Trophoblast cell (in vitro differentiated cells and primary cell): ENCODE results near the gene ORMDL1.

Experiments
- DNase-seq, 2 donors: peaks; one replicate each; pipeline ENCODE4 v3.0.0-alpha.2; 2016
- H2AFZ ChIP-seq: 2 replicates; pipeline ENCODE4 v1.6.1; 2013; ENCODE audit warnings: low read length, moderate library complexity, mild to moderate bottlenecking; ENCODE audit not compliant: insufficient read depth, poor library complexity
- H2AK5ac ChIP-seq: 2 replicates; pipeline ENCODE4 v1.6.1; 2013; ENCODE audit warnings: mild to moderate bottlenecking, low read length
- H2BK120ac ChIP-seq: 2 replicates; pipeline ENCODE4 v1.6.1; 2013; ENCODE audit warnings: low read length, mild to moderate bottlenecking, moderate library complexity; ENCODE audit not compliant: insufficient read depth, poor library complexity
- H2BK12ac ChIP-seq: 2 replicates; pipeline ENCODE4 v1.6.1; 2013; ENCODE audit warnings: mild to moderate bottlenecking, low read length, moderate library complexity
- H2BK5ac ChIP-seq: 2 replicates; pipeline ENCODE4 v1.6.1; 2013; ENCODE audit warnings: low read length, low read depth, moderate library complexity, mild to moderate bottlenecking; ENCODE audit not compliant: poor library complexity
- H3K14ac ChIP-seq: 2 replicates; pipeline ENCODE4 v1.6.1; 2013; ENCODE audit warnings: mild to moderate bottlenecking, low read length
- H3K18ac ChIP-seq: 2 replicates; pipeline ENCODE4 v1.6.1; 2013; ENCODE audit warnings: mild to moderate bottlenecking, low read length
- H3K23ac ChIP-seq: 2 replicates; pipeline ENCODE4 v1.6.1; 2013; ENCODE audit warnings: low read length
- H3K27ac ChIP-seq: 2 replicates; pipeline ENCODE4 v1.5.1; 2013; ENCODE audit warnings: low read depth, mild to moderate bottlenecking, inconsistent platforms, low read length, moderate library complexity
- H3K27me3 ChIP-seq: 2 replicates; pipeline ENCODE4 v1.6.1; 2013; ENCODE audit warnings: inconsistent platforms, mild to moderate bottlenecking, low read length, moderate library complexity; ENCODE audit not compliant: insufficient read depth
- H3K36me3 ChIP-seq, 2 experiments: 1 replicate in 1 of 2; 2 replicates in 1 of 2; pipeline ENCODE4 v1.6.1; 2013; ENCODE audit warnings: low read length in 2 of 2, mild to moderate bottlenecking in 2 of 2, moderate library complexity in 1 of 2; ENCODE audit not compliant: insufficient read depth in 2 of 2, control insufficient read depth in 1 of 2
- H3K4ac ChIP-seq: 2 replicates; pipeline ENCODE4 v1.6.1; 2013; ENCODE audit warnings: low read depth, mild to moderate bottlenecking, low read length, moderate library complexity
- H3K4me1 ChIP-seq, 2 experiments: 1 replicate in 1 of 2; 2 replicates in 1 of 2; pipeline ENCODE4 v1.6.1; 2013; ENCODE audit warnings: low read length in 2 of 2, mild to moderate bottlenecking in 2 of 2, moderate library complexity in 1 of 2; ENCODE audit not compliant: insufficient read depth in 2 of 2, control insufficient read depth in 1 of 2
- H3K4me2 ChIP-seq: 2 replicates; pipeline ENCODE4 v1.6.1; 2013; ENCODE audit warnings: inconsistent platforms, mild to moderate bottlenecking, low read length, moderate library complexity
- H3K4me3 ChIP-seq: 2 replicates; pipeline ENCODE4 v1.5.1; 2013; ENCODE audit warnings: mild to moderate bottlenecking, low read depth, low read length, inconsistent platforms
- H3K79me1 ChIP-seq: one replicate; pipeline ENCODE4 v1.6.1; 2013; ENCODE audit warnings: low read length
- H3K79me2 ChIP-seq: 2 replicates; pipeline ENCODE4 v1.6.1; 2013; ENCODE audit warnings: low read length, mild to moderate bottlenecking; ENCODE audit not compliant: control insufficient read depth, insufficient read depth, poor library complexity
- H3K9ac ChIP-seq: 2 replicates; pipeline ENCODE4 v1.6.1; 2013; ENCODE audit warnings: mild to moderate bottlenecking, low read length
- H3K9me3 ChIP-seq: 2 replicates; pipeline ENCODE4 v1.6.1; 2013; ENCODE audit warnings: low read depth, mild to moderate bottlenecking, control low read depth, inconsistent platforms, low read length; ENCODE audit not compliant: insufficient read depth
- H4K12ac ChIP-seq: 2 replicates; pipeline ENCODE4 v1.6.1; 2013; ENCODE audit warnings: low read depth, mild to moderate bottlenecking, low read length, moderate library complexity
- H4K8ac ChIP-seq: 2 replicates; pipeline ENCODE4 v1.6.1; 2013; ENCODE audit warnings: low read depth, mild to moderate bottlenecking, low read length, moderate library complexity
- H4K91ac ChIP-seq: one replicate; pipeline ENCODE4 v1.6.1; 2013; ENCODE audit warnings: low read depth, mild to moderate bottlenecking, low read length, moderate library complexity
- WGBS: extraction: QIAGEN DNeasy Blood & Tissue Kit; methylation state at CpG from one replicate; pipeline ENCODE4 v1.1.7; 2013; ENCODE audit warnings: missing lambda C conversion rate; ENCODE audit not compliant: insufficient read length, insufficient coverage; ENCODE audit errors: extremely low coverage; 5-methylcytosine and 5-hydroxymethylcytosine counted together

ORMDL1 gene

DNA sequence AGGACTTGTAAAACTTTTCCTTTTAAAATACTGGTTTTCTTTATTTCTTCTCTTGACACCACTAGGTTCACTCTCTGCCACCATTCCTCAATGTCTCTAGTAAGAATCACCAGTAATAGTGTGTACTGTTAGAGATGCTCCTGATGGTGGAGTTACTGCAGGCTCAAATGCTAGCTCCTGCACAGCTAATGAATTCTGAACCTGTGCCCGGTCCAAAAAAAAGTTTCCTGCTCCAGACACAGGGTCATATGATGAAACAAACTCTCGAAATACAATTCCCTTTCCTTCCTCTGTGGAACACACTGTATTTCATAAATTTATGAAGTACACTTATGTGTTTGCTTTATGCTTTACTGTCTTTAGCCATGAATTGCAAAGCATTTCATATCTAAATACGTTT lies 19.3 kb upstream of the ORMDL1 start:
- no peak overlapping the region for H4K12ac ChIP-seq
- H2BK5ac ChIP-seq = no peak overlapping the region
- H3K36me3 ChIP-seq = peaks cover 5 to 6% of the 10 kb centered on the region in 2 experiments
- no peaks in the 10 kb centered on the region for H3K79me2 ChIP-seq
- H3K27me3 ChIP-seq = no peaks in the 10 kb centered on the region
- H4K91ac ChIP-seq = no peak overlapping the region
- no peak overlapping the region for H4K8ac ChIP-seq
- WGBS = no CpG with 5 or more reads among the region's 3 CpGs
- no peak overlapping the region for H3K23ac ChIP-seq
- no peaks in the 10 kb centered on the region for H3K79me1 ChIP-seq
- H3K18ac ChIP-seq = no peak overlapping the region
- no peak for DNase-seq
- H3K27ac ChIP-seq = no peak overlapping the region
- no peak overlapping the region for H2AFZ ChIP-seq
- H3K4me2 ChIP-seq = no peak overlapping the region
- H3K4me3 ChIP-seq = no peak overlapping the region
- no peaks in the 10 kb centered on the region for H3K4me1 ChIP-seq
- H3K9me3 ChIP-seq = no peaks in the 10 kb centered on the region
- H3K14ac ChIP-seq = no peak overlapping the region
- H2BK12ac ChIP-seq = no peak overlapping the region
- no peak overlapping the region for H2AK5ac ChIP-seq
- no peak overlapping the region for H3K4ac ChIP-seq
- no peak overlapping the region for H3K9ac ChIP-seq
- H2BK120ac ChIP-seq = no peak overlapping the region

DNA sequence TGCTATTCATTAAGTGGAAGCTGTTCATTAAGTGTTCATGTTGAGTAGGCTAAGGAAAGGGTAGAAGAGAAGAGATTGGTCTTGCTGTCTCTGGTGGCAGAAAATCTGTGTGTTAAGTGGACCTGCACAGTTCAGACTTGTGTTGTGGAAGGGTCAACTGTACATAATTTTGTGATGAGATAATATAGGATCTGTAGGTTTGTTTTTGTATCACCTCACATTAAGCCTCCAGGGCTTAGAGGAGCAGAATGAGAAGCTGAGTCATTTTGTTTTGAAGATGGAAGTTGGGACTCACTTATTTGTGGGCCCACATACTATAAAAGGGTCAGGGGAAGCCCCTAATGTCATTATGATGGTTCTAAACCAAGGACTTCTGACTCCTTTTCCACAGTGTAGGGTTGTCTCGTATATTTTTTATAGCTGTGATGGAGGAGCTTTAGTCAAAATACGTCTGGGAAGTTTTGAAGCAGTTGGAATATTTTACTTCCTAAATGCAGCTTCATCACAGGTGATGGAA lies 18.3 kb upstream of the ORMDL1 start:
- no peak overlapping the region for H4K8ac ChIP-seq
- H3K79me2 ChIP-seq = no peaks in the 10 kb centered on the region
- peaks cover 3 to 4% of the 10 kb centered on the region in 2 experiments for H3K36me3 ChIP-seq
- H3K23ac ChIP-seq = no peak overlapping the region
- H3K9ac ChIP-seq = no peak overlapping the region
- H2BK120ac ChIP-seq = no peak overlapping the region
- WGBS = no CpG with 5 or more reads among the region's 2 CpGs
- H3K4ac ChIP-seq = no peak overlapping the region
- H3K4me2 ChIP-seq = no peak overlapping the region
- no peaks in the 10 kb centered on the region for H3K27me3 ChIP-seq
- H2AFZ ChIP-seq = no peak overlapping the region
- no peak overlapping the region for H4K91ac ChIP-seq
- no peak overlapping the region for H4K12ac ChIP-seq
- no peak overlapping the region for H2BK12ac ChIP-seq
- no peak overlapping the region for H3K14ac ChIP-seq
- no peaks in the 10 kb centered on the region for H3K9me3 ChIP-seq
- no peak overlapping the region for H2AK5ac ChIP-seq
- no peak overlapping the region for H2BK5ac ChIP-seq
- no peak for DNase-seq
- no peaks in the 10 kb centered on the region for H3K79me1 ChIP-seq
- no peak overlapping the region for H3K18ac ChIP-seq
- no peaks in the 10 kb centered on the region for H3K4me1 ChIP-seq
- no peak overlapping the region for H3K4me3 ChIP-seq
- H3K27ac ChIP-seq = no peak overlapping the region

DNA sequence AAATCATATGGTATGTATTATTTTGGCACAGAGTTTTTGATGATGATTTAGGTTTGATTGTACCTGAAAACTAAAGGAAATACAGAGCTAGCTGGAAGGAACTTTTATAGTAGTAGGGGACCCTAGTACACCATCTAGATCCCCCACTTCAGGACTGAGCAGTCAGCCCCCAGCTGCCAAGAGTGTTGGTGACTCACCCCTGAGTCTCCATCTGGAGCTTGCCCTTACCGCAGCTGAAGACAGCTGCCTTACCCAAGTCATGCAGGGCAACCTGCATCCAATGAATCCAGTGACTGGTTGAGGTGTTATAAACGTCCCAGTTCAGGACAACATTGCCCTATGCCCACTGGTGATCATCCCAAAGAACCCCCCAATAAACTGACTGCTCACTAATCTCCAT lies 15.4 kb upstream of the ORMDL1 start:
- Histone ChIP-seq H3K79me1 (no peaks in the 10 kb centered on the region), H4K8ac (no peak overlapping the region), H3K14ac (no peak overlapping the region), H3K4me3 (no peak overlapping the region), H4K12ac (no peak overlapping the region), H2BK5ac (no peak overlapping the region), H3K4me2 (no peak overlapping the region), H3K27me3 (no peaks in the 10 kb centered on the region), H3K27ac (no peak overlapping the region), H3K4me1 (no peaks in the 10 kb centered on the region), H4K91ac (no peak overlapping the region), H2BK120ac (no peak overlapping the region), H2AFZ (no peak overlapping the region), H3K4ac (no peak overlapping the region), H3K79me2 (no peaks in the 10 kb centered on the region), H3K9ac (no peak overlapping the region), H3K23ac (no peak overlapping the region), H2BK12ac (no peak overlapping the region), H3K18ac (no peak overlapping the region), H2AK5ac (no peak overlapping the region), H3K9me3 (no peaks in the 10 kb centered on the region), H3K36me3 (peaks cover 4 to 6% of the 10 kb centered on the region in 2 experiments)
- WGBS = no CpG with 5 or more reads among the region's 2 CpGs
- DNase-seq = no peak

DNA sequence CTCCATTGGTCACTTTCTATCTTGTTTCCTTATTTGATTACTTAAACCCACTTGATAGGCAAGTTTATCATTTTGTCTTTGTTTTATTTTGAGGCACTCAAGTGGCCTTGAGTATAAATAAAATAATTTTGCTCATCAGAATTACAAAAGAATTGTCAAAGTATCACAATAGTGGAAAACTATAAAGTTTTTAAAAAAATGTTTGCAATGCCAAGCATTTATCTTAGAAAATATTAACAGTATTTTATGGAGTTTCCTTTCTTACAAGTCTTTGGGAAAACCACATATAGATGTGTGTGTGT lies 14.8 kb upstream of the ORMDL1 start:
- Histone ChIP-seq H2AK5ac (no peak overlapping the region), H3K27me3 (no peaks in the 10 kb centered on the region), H3K9ac (no peak overlapping the region), H3K14ac (no peak overlapping the region), H4K12ac (no peak overlapping the region), H2BK12ac (no peak overlapping the region), H3K27ac (no peak overlapping the region), H3K9me3 (no peaks in the 10 kb centered on the region), H3K4me3 (no peak overlapping the region), H4K8ac (no peak overlapping the region), H3K4me2 (no peak overlapping the region), H4K91ac (no peak overlapping the region), H3K36me3 (peaks cover 7 to 8% of the 10 kb centered on the region in 2 experiments), H3K79me2 (no peaks in the 10 kb centered on the region), H2AFZ (no peak overlapping the region), H3K23ac (no peak overlapping the region), H2BK5ac (no peak overlapping the region), H2BK120ac (no peak overlapping the region), H3K79me1 (no peaks in the 10 kb centered on the region), H3K18ac (no peak overlapping the region), H3K4me1 (no peaks in the 10 kb centered on the region), H3K4ac (no peak overlapping the region)
- no peak for DNase-seq
